ENCODE measurements around the gene TNFSF18.

DNA sequence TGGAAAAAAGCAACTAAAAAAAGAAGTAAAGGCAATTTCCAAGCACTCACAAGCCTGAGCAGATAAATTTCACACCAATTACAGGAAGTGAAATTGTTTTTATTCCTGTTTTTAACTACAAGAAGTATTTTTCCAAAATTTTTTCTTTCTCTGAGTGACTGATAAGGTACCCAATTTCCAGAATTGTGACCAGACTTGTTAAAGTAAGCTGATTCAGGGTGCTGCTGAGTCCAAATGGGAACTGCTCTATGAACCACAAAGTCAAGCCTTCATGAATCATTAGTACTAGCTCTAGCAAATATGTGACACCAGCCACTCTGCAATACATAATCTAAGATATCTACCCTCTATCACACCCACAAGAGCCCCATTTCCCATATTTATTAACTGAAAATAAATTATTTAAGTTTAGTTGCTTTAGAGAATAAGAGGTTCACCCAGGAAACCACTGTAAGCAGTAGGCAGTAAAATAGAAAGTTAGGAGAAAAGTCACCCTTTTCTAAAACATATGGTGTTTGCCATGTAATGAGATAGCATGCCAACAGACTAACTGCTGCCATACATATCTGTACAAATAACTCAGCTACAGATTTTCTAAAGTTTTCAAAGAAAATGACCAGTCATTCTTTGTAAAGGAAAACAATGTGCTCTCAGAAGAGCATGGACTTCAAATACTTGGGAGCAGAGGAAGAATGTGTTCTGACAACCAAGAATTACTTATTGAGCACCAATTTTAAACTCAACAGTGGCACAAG is 43.1 kb upstream of the TNFSF18 start:
- TF ChIP-seq, protein P1, sequence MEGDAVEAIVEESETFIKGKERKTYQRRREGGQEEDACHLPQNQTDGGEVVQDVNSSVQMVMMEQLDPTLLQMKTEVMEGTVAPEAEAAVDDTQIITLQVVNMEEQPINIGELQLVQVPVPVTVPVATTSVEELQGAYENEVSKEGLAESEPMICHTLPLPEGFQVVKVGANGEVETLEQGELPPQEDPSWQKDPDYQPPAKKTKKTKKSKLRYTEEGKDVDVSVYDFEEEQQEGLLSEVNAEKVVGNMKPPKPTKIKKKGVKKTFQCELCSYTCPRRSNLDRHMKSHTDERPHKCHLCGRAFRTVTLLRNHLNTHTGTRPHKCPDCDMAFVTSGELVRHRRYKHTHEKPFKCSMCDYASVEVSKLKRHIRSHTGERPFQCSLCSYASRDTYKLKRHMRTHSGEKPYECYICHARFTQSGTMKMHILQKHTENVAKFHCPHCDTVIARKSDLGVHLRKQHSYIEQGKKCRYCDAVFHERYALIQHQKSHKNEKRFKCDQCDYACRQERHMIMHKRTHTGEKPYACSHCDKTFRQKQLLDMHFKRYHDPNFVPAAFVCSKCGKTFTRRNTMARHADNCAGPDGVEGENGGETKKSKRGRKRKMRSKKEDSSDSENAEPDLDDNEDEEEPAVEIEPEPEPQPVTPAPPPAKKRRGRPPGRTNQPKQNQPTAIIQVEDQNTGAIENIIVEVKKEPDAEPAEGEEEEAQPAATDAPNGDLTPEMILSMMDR (conservative IDR thresholded peaks at IDR 0.05; ENCODE audit: low read depth, low read length), result no peak
- TF ChIP-seq EZH2 (IDR thresholded peaks at IDR 0.05; ENCODE audit: borderline replicate concordance, low read depth, low read length, poor library complexity, severe bottlenecking), result no peak
